Adrenal gland (tissue), 12 donors: ENCODE data around the gene ATP6V0C. TPM values are rescaled to one million over a fixed set of nuclear protein-coding genes. Genes with fewer than 3 reads are reported as not detected.

ENCODE experiments used
- DNase-seq, 7 donors: peaks; one replicate each; pipeline ENCODE4 v3.0.0-alpha.2; 2019 to 2020
- H3K27ac ChIP-seq, 5 donors: fragments of 200-600 bp; sonication (generic) in 4 of 5; 1 replicate in 3 of 5; 2 replicates in 2 of 5; pipeline versions ENCODE4 v1.5.1 to v1.8.0; 2016 to 2020; ENCODE audit warnings: mild to moderate bottlenecking in 1 of 5
- H3K27me3 ChIP-seq: fragments of 200-600 bp; 2 replicates; pipeline ENCODE4 v1.8.0; 2021
- H3K36me3 ChIP-seq, 2 donors: fragments of 200-600 bp; replicated peaks in 1 of 2; 1 replicate in 1 of 2; 2 replicates in 1 of 2; pipeline versions ENCODE4 v1.5.1 to v1.8.0; 2018 to 2022
- H3K4me1 ChIP-seq, 2 donors: fragments of 200-600 bp; replicated peaks in 1 of 2; 1 replicate in 1 of 2; 2 replicates in 1 of 2; pipeline versions ENCODE4 v1.5.1 to v1.8.0; 2018 to 2021
- H3K4me3 ChIP-seq, 4 donors: fragments of 200-600 bp; sonication (generic) in 3 of 4; one replicate each; pipeline ENCODE4 v1.5.1; 2016 to 2018
- H3K9me3 ChIP-seq, 3 donors: fragments of 200-600 bp; sonication (generic) in 1 of 3; replicated peaks in 1 of 3; 1 replicate in 2 of 3; 2 replicates in 1 of 3; pipeline versions ENCODE4 v1.5.1 to v1.8.0; 2016 to 2021
- CTCF ChIP-seq, 6 experiments: fragments of 450-650 bp in 4 of 6; fragments of 200-600 bp in 2 of 6; sonication (generic) in 1 of 6; IDR thresholded peaks; 1 replicate in 5 of 6; 2 replicates in 1 of 6; pipeline versions ENCODE4 v1.5.1 to v1.8.0; 2016 to 2021; ENCODE audit warnings: antibody characterized with exemption in 6 of 6, mild to moderate bottlenecking in 2 of 6, moderate library complexity in 1 of 6
- POLR2A ChIP-seq, 2 donors: fragments of 450-650 bp; IDR thresholded peaks; one replicate each; pipeline ENCODE4 v1.6.1; 2017; ENCODE audit warnings: antibody characterized with exemption in 2 of 2, mild to moderate bottlenecking in 2 of 2, moderate library complexity in 1 of 2
- WGBS, 4 donors: extraction: QIAGEN DNeasy Blood & Tissue Kit in 2 of 4; methylation state at CpG; one replicate each; pipeline versions ENCODE4 v1.1.5 to v1.1.7; 2013 to 2017; 5-methylcytosine and 5-hydroxymethylcytosine counted together
- intact Hi-C, 2 donors: fragments of 100-400 bp; cut with DNase I; formaldehyde crosslinking; loops; one replicate each; pipeline versions ENCODE4 v1.14.1 to v1.15.0; 2022 to 2023
- polyA plus RNA-seq, 3 donors: library from polyadenylated mRNA; stranded (reverse); fragments of 200-250 nt in 2 of 3; fragments of 350-450 nt in 1 of 3; fragmentation: Illumina TruSeq in 1 of 3; extraction: RNeasy Lipid Tissue Mini Kit (QIAGEN cat#74804) in 1 of 3; gene quantifications; one replicate each; pipeline ENCODE4 v1.2.3, GENCODE V29; 2013 to 2014
- total RNA-seq, 9 donors: library from RNA; depleted of rRNA in 4 of 9; stranded (reverse); fragments of >200 nt in 4 of 9; fragments of 120-200 nt in 1 of 9; fragmentation: NEBNext Ultra II Directional in 1 of 9; extraction: Animal tissue kit (Norgen Biotek cat#: 25700) in 1 of 9; gene quantifications; one replicate each; pipeline versions ENCODE4 v1.1.0 to v1.2.4, GENCODE V29; 2013 to 2023
- donor health status: healthy with polysubstance abuse.
- donor health status: Bipolar disorder and iron deficiency.
- donor health status: DM: yes; HTN: yes; CAD: no.
- donor health status: DM: no; HTN: no; CAD: no.
- donor health status: DM: no; HTN: no; CAD: no.
- donor health status: DM: yes; HTN: yes; CAD: no.

ATP6V0C gene
- total and polyA plus RNA-seq, 12 donors, result 26.5 to 318 (median 133) TPM

GRCh38 chr16:2472885-2473445 lies 40.8 kb upstream of the ATP6V0C start:
- no peak for TF ChIP-seq CTCF (IDR thresholded peaks at IDR 0.05)
- TF ChIP-seq POLR2A (IDR thresholded peaks at IDR 0.05), result no peak
- H3K4me1 ChIP-seq, result peaks cover 33 to 65% of the 10 kb centered on the region in 2 donors
- no peak overlapping the region for H3K27ac ChIP-seq
- no peaks in the 10 kb centered on the region for H3K9me3 ChIP-seq
- peak overlapping the region in 1 of 4 donors; percentile 88 for H3K4me3 ChIP-seq
- 75 to 93% (median 79%) methylated on average over 5 to 14 of the region's 14 CpGs for WGBS, 4 donors
- H3K27me3 ChIP-seq, result peaks cover 17% of the 10 kb centered on the region
- no peak for DNase-seq
- H3K36me3 ChIP-seq, result no peaks in the 10 kb centered on the region
- intact Hi-C loops, result no loop called here

GRCh38 chr16:2473446-2473926 lies 40.3 kb upstream of the ATP6V0C start:
- Histone ChIP-seq H3K27me3 (peaks cover 17% of the 10 kb centered on the region), H3K27ac (no peak overlapping the region), H3K4me3 (peak overlapping the region in 1 of 4 donors; percentile 88), H3K4me1 (peaks cover 30 to 60% of the 10 kb centered on the region in 2 donors), H3K36me3 (no peaks in the 10 kb centered on the region), H3K9me3 (no peaks in the 10 kb centered on the region)
- TF ChIP-seq CTCF (IDR thresholded peaks at IDR 0.05), result no peak
- TF ChIP-seq POLR2A (IDR thresholded peaks at IDR 0.05), result no peak
- DNase-seq, result peak in 1 of 7 donors; percentile 36
- WGBS, 4 donors, result 4 to 15% (median 12%) methylated on average over 9 to 49 of the region's 49 CpGs
- intact Hi-C loops, result no loop called here

- H3K4me3 ChIP-seq, result peak overlapping the region in 3 of 4 donors; percentile 28 to 91 (median 88)
- peak overlapping the region in 4 of 5 donors; percentile 61 to 92 (median 84) for H3K27ac ChIP-seq
- H3K9me3 ChIP-seq, result no peaks in the 10 kb centered on the region
- WGBS, 4 donors, result 0 to 1% (median 1%) methylated on average over 5 to 100 of the region's 100 CpGs
- intact Hi-C loops, result no loop called here
- no peaks in the 10 kb centered on the region for H3K36me3 ChIP-seq
- TF ChIP-seq CTCF (IDR thresholded peaks at IDR 0.05) (peak in 3 of 6 experiments; percentile 24 to 43 (median 28)), POLR2A (IDR thresholded peaks at IDR 0.05) (no peak)
- H3K4me1 ChIP-seq, result peaks cover 25 to 54% of the 10 kb centered on the region in 2 donors
- peak in 3 of 7 donors; percentile 48 to 59 (median 56) for DNase-seq
- H3K27me3 ChIP-seq, result peaks cover 17% of the 10 kb centered on the region
Observed at GRCh38 chr16:2473999-2474876, 39.5 kb upstream of the ATP6V0C start.

- Histone ChIP-seq H3K4me3 (peak within 1 kb of the TSS in 3 of 4 donors; percentile 32 to 91 (median 88)), H3K9me3 (no peaks in the 10 kb centered on the region), H3K36me3 (no peaks in the 10 kb centered on the region), H3K4me1 (peaks cover 23 to 49% of the 10 kb centered on the region in 2 donors), H3K27ac (peak within 1 kb of the TSS in 4 of 5 donors; percentile 61 to 92 (median 84)), H3K27me3 (peaks cover 17% of the 10 kb centered on the region)
- 0 to 1% (median 0%) methylated on average over 14 to 77 of the region's 77 CpGs; no CpG with 5 or more reads in 1 of the 4 donors for WGBS, 4 donors
- TF ChIP-seq POLR2A (IDR thresholded peaks at IDR 0.05) (peak; percentile 47 to 67), CTCF (IDR thresholded peaks at IDR 0.05) (no peak)
- DNase-seq, result peak; percentile 80 to 91 (median 84)
- intact Hi-C loops, result no loop called here
Observed at GRCh38 chr16:2474877-2475412, 38.8 kb upstream of the ATP6V0C start, which contains the start of gene TBC1D24. Gene TBC1D24 (plus strand): TSS chr16:2475127. CDS start chr16:2496149, 21,022 bp downstream.
